Neural progenitor cell (in vitro differentiated cells): ENCODE measurements around the gene KRTAP10-5. TPM values are rescaled to one million over a fixed set of nuclear protein-coding genes. Genes with fewer than 3 reads are reported as not detected.
A peak's percentile ranks its signal among the peaks of the same experiment; 100 is the strongest.

Source experiments
- DNase-seq: peaks from one replicate; pipeline ENCODE4 v3.0.0-alpha.2; 2016; ENCODE audit warnings: low spot score
- H2AFZ ChIP-seq: fragments of 200-600 bp; sonication (generic); replicated peaks from 2 replicates; pipeline ENCODE4 v1.6.1; 2016; ENCODE audit warnings: antibody characterized with exemption
- H3F3A ChIP-seq: fragments of 200-600 bp; sonication (generic); 2 replicates; pipeline ENCODE4 v1.6.1; 2016; ENCODE audit warnings: antibody characterized with exemption, low read depth
- H3K27ac ChIP-seq: fragments of 200-600 bp; sonication (generic); 2 replicates; pipeline ENCODE4 v1.5.1; 2016; ENCODE audit warnings: mild to moderate bottlenecking
- H3K27me3 ChIP-seq: fragments of 200-600 bp; sonication (generic); 2 replicates; pipeline ENCODE4 v1.6.1; 2016; ENCODE audit warnings: mild to moderate bottlenecking, moderate library complexity
- H3K36me3 ChIP-seq: fragments of 200-600 bp; sonication (generic); 2 replicates; pipeline ENCODE4 v1.5.1; 2016
- H3K4me1 ChIP-seq: fragments of 200-600 bp; sonication (generic); 2 replicates; pipeline ENCODE4 v1.6.1; 2016; ENCODE audit warnings: mixed run types
- H3K4me2 ChIP-seq: fragments of 200-600 bp; sonication (generic); 2 replicates; pipeline ENCODE4 v1.6.1; 2016
- H3K4me3 ChIP-seq: fragments of 200-600 bp; sonication (generic); 2 replicates; pipeline ENCODE4 v1.5.1; 2016
- H3K79me2 ChIP-seq: fragments of 200-600 bp; sonication (generic); 2 replicates; pipeline ENCODE4 v1.6.1; 2016; ENCODE audit warnings: low read depth
- H3K9ac ChIP-seq: fragments of 200-600 bp; sonication (generic); 2 replicates; pipeline ENCODE4 v1.6.1; 2016
- H3K9me3 ChIP-seq: fragments of 200-600 bp; sonication (generic); 2 replicates; pipeline ENCODE4 v1.5.1; 2016; ENCODE audit warnings: low read depth
- H4K20me1 ChIP-seq: fragments of 200-600 bp; sonication (generic); 2 replicates; pipeline ENCODE4 v1.6.1; 2016; ENCODE audit warnings: low read depth
- H3K27ac Mint-ChIP-seq: 3 replicates; pipeline ENCODE4 v1.8.0; 2021; ENCODE audit warnings: mixed read lengths
- H3K27me3 Mint-ChIP-seq: 2 replicates; pipeline ENCODE4 v1.8.0; 2022; ENCODE audit warnings: low read depth, mild to moderate bottlenecking, inconsistent platforms, moderate library complexity, mixed read lengths; ENCODE audit not compliant: insufficient read depth
- H3K36me3 Mint-ChIP-seq: 3 replicates; pipeline ENCODE4 v1.8.0; 2021; ENCODE audit warnings: mixed read lengths
- H3K4me1 Mint-ChIP-seq: 3 replicates; pipeline ENCODE4 v1.8.0; 2021; ENCODE audit warnings: mixed read lengths
- H3K4me3 Mint-ChIP-seq: 3 replicates; pipeline ENCODE4 v1.8.0; 2021; ENCODE audit warnings: mild to moderate bottlenecking, moderate library complexity, mixed read lengths
- H3K9me3 Mint-ChIP-seq: 3 replicates; pipeline ENCODE4 v1.8.0; 2020; ENCODE audit warnings: mixed read lengths
- EZH2 ChIP-seq: fragments of 200-600 bp; sonication (generic); IDR thresholded peaks from 2 replicates; pipeline ENCODE4 v1.6.1; 2017; ENCODE audit warnings: antibody characterized with exemption, mild to moderate bottlenecking, moderate library complexity
- EZH2phosphoT487 ChIP-seq: fragments of 200-600 bp; sonication (generic); IDR thresholded peaks from 2 replicates; pipeline ENCODE4 v1.6.1; 2017; ENCODE audit warnings: antibody characterized with exemption
- total RNA-seq: library from RNA; depleted of rRNA; stranded (reverse); fragments of >200 nt; gene quantifications from 2 replicates; pipeline ENCODE4 v1.2.3, GENCODE V29; 2015; ENCODE audit warnings: low replicate concordance
- TF ChIP-seq, protein P1 (sequence below): fragments of 200-600 bp; sonication (generic); IDR thresholded peaks from 2 replicates; pipeline ENCODE4 v1.5.1; 2017; ENCODE audit warnings: antibody characterized with exemption, mild to moderate bottlenecking

The KRTAP10-5 gene
- total RNA-seq, 1 donor from 2014 or later, result not detected

DNA sequence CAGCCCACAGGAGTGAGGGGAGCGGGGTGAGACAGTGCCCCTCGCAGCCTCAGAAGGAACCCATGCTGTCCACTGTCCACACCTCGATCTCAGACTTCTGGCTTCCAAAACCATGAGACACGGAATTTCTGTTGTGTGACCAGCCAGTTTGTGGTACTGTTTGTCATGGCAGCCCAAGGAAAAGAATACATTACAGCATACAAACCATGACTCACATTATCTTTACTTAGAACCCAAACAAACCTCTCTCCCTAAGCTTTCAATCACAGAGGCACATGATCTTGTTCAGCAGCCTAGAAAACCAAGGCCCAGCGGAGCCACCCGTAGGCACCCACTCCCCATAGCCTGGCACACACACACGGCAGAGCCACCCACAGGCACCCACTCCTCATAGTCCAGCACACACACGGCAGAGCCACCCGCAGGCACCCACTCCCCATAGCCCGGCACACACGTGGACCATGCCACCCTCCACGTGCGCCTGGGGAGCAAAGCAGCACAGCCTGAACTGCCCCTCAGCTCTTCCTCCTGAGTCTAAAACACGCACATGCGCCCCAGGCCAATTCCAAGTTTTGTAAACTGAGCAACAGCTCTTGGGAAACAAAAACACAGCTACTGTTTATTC lies 7.3 kb downstream of the KRTAP10-5 start:
- Histone ChIP-seq H3K36me3 (no peaks in the 10 kb centered on the region), H3F3A (no peaks in the 10 kb centered on the region), H2AFZ (no peak overlapping the region), H4K20me1 (no peaks in the 10 kb centered on the region), H3K9me3 (peaks cover 3% of the 10 kb centered on the region), H3K9ac (no peak overlapping the region), H3K4me2 (no peak overlapping the region), H3K79me2 (no peaks in the 10 kb centered on the region), H3K4me3 (no peak overlapping the region), H3K27ac (no peak overlapping the region), H3K4me1 (no peaks in the 10 kb centered on the region), H3K27me3 (no peaks in the 10 kb centered on the region)
- Mint-ChIP-seq H3K4me3 (no peak overlapping the region), H3K4me1 (peaks cover 2% of the 10 kb centered on the region), H3K36me3 (no peaks in the 10 kb centered on the region), H3K27ac (peak overlapping the region; percentile 35), H3K27me3 (peaks cover 8% of the 10 kb centered on the region), H3K9me3 (peaks cover 32% of the 10 kb centered on the region)
- TF ChIP-seq EZH2 (no peak), EZH2phosphoT487 (no peak)
- TF ChIP-seq, protein P1, sequence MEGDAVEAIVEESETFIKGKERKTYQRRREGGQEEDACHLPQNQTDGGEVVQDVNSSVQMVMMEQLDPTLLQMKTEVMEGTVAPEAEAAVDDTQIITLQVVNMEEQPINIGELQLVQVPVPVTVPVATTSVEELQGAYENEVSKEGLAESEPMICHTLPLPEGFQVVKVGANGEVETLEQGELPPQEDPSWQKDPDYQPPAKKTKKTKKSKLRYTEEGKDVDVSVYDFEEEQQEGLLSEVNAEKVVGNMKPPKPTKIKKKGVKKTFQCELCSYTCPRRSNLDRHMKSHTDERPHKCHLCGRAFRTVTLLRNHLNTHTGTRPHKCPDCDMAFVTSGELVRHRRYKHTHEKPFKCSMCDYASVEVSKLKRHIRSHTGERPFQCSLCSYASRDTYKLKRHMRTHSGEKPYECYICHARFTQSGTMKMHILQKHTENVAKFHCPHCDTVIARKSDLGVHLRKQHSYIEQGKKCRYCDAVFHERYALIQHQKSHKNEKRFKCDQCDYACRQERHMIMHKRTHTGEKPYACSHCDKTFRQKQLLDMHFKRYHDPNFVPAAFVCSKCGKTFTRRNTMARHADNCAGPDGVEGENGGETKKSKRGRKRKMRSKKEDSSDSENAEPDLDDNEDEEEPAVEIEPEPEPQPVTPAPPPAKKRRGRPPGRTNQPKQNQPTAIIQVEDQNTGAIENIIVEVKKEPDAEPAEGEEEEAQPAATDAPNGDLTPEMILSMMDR, result no peak
- no peak for DNase-seq

DNA sequence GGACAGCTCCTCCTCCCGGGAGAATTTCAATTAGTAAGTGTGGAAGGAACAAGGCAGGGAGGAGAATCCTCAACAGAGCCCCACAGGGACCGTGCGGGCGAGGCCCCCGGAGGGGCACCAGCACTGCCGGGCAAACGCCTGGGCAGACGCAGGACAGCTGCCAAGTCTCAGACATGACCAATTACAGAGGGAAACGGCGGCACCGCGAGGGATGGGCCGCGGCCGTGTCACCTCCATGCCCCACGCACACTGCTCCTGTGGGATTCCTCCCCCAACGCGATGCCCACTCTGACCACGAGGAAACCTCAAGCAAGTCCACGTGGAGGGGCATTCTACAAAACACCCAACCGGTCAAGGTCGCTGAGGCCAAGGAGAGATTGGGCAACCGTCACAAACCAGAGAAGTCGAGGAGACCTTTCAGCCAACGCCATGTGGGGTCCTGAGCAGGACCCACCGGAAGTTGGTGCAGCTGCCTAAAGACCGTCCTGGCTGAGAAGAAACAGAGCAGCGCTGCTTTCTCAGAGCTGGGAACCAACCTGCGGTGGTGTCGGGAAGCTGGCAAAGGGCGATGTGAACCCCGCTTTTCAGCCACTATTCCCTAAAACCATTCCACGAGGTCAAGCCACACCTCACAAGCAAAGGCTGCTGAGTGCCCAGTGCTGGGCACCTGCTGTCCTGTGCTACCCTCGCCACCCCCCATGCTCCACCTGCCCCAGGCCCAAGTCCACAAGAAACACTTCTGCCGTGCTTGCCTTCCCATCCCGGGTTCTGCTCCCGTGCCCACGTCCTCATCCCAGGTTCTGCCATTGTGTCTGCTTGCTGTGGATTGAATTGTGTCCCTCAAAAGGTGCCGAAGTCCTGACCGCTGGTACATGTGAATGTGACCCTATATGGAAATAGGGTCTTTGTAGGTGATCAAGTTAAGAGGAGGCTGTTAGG lies 8.3 kb downstream of the KRTAP10-5 start:
- Histone ChIP-seq H3K27me3 (no peaks in the 10 kb centered on the region), H2AFZ (no peak overlapping the region), H3K9me3 (peaks cover 3% of the 10 kb centered on the region), H3F3A (no peaks in the 10 kb centered on the region), H4K20me1 (no peaks in the 10 kb centered on the region), H3K36me3 (no peaks in the 10 kb centered on the region), H3K9ac (no peak overlapping the region), H3K4me2 (no peak overlapping the region), H3K4me1 (no peaks in the 10 kb centered on the region), H3K79me2 (no peaks in the 10 kb centered on the region), H3K4me3 (no peak overlapping the region), H3K27ac (no peak overlapping the region)
- Mint-ChIP-seq H3K4me1 (peaks cover 2% of the 10 kb centered on the region), H3K9me3 (peaks cover 25% of the 10 kb centered on the region), H3K27me3 (peaks cover 10% of the 10 kb centered on the region), H3K4me3 (no peak overlapping the region), H3K27ac (no peak overlapping the region), H3K36me3 (no peaks in the 10 kb centered on the region)
- TF ChIP-seq EZH2 (no peak), EZH2phosphoT487 (no peak)
- TF ChIP-seq, protein P1, result no peak
- DNase-seq, result no peak

DNA sequence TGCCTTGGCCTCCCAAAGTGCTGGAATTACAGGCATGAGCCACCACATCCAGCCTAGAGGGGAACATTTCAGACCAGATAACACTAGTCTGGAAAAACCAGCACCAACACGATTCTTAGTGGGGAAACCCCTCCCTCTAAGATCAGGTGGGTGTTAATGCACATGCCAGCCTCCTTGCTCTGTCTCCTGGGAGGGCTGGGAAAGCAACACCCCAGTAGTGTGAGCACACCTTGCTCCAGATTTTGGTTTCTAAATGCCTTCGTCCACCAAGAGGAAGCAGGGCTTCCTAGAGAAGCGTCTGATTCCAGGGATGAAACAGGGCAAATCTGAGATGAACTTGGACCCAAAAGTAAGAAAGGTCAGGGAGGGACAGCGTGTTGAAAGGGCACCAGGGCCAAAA lies 9.1 kb downstream of the KRTAP10-5 start:
- Histone ChIP-seq H3K4me1 (no peaks in the 10 kb centered on the region), H3K4me3 (no peak overlapping the region), H3K27ac (no peak overlapping the region), H3F3A (no peaks in the 10 kb centered on the region), H3K79me2 (no peaks in the 10 kb centered on the region), H4K20me1 (no peaks in the 10 kb centered on the region), H3K9me3 (no peaks in the 10 kb centered on the region), H3K4me2 (no peak overlapping the region), H3K36me3 (no peaks in the 10 kb centered on the region), H3K9ac (no peak overlapping the region), H3K27me3 (no peaks in the 10 kb centered on the region), H2AFZ (no peak overlapping the region)
- H3K9me3 Mint-ChIP-seq, result peaks cover 19% of the 10 kb centered on the region
- no peak for TF ChIP-seq EZH2
- no peak for TF ChIP-seq EZH2phosphoT487
- TF ChIP-seq, protein P1, result no peak
- DNase-seq, result no peak
- peaks cover 2% of the 10 kb centered on the region for H3K4me1 Mint-ChIP-seq
- no peak overlapping the region for H3K4me3 Mint-ChIP-seq
- H3K36me3 Mint-ChIP-seq, result no peaks in the 10 kb centered on the region
- peaks cover 10% of the 10 kb centered on the region for H3K27me3 Mint-ChIP-seq
- H3K27ac Mint-ChIP-seq, result no peak overlapping the region
